ENCODE measurements around the gene PARVA. TPM values are rescaled to one million over a fixed set of nuclear protein-coding genes. Genes with fewer than 3 reads are reported as not detected.
A peak's percentile ranks its signal among the peaks of the same experiment; 100 is the strongest.

PARVA gene
- total RNA-seq, 1 donor from 2014 or later = 45.9 TPM

GRCh38 chr11:12540075-12540680 is 162.8 kb downstream of the PARVA start:
- DNase-seq (ENCODE audit: low read depth) = no peak
- H3K4me3 ChIP-seq (ENCODE audit: low read depth, low read length) = no peak overlapping the region
- H3K27me3 ChIP-seq (ENCODE audit: control insufficient read depth, insufficient read depth, low read length) = no peaks in the 10 kb centered on the region
- H3K36me3 ChIP-seq (ENCODE audit: control insufficient read depth, insufficient read depth, low read length) = no peaks in the 10 kb centered on the region
- no peak for TF ChIP-seq CTCF (IDR thresholded peaks at IDR 0.05; ENCODE audit: insufficient read depth, low read length, poor library complexity, severe bottlenecking)

DNA sequence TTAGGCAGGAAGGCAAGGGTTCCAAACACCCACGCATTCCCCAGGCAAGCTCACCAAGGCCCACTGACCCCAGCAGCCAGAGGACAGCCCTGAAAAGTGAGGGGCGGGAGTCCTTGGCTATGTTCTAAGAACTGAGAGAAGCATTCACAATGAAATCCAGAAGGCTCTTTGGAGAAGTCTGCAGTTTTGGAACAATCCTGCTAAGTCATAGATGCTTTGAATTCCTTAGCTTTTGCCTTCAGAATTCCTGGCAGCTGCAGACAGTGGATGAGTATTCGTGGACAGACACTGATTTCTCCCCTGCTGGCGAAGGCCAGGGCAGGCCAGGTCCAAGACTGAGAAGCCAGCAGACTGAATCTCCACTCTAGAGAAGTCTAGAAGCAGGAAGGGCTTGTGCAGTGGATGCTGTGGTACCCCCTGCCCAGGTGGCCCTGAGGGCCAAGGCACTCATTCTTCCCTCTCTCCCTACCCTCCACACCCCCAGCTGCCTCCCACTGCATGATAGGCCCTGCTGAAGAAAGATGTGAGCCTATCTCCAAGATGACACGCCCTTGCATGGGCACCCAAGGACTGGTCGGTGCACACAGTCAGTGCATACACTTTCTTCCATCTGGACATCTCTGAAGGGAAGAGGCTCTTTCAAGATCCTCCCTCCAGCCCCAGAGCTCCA is 163.7 kb downstream of the PARVA start:
- peak; percentile 38 for DNase-seq (ENCODE audit: low read depth)
- no peaks in the 10 kb centered on the region for H3K36me3 ChIP-seq (ENCODE audit: control insufficient read depth, insufficient read depth, low read length)
- no peak for TF ChIP-seq CTCF (IDR thresholded peaks at IDR 0.05; ENCODE audit: insufficient read depth, low read length, poor library complexity, severe bottlenecking)
- no peak overlapping the region for H3K4me3 ChIP-seq (ENCODE audit: low read depth, low read length)
- H3K27me3 ChIP-seq (ENCODE audit: control insufficient read depth, insufficient read depth, low read length) = no peaks in the 10 kb centered on the region

GRCh38 chr11:12541583-12542151 is 164.3 kb downstream of the PARVA start:
- no peak overlapping the region for H3K4me3 ChIP-seq (ENCODE audit: low read depth, low read length)
- no peak for TF ChIP-seq CTCF (IDR thresholded peaks at IDR 0.05; ENCODE audit: insufficient read depth, low read length, poor library complexity, severe bottlenecking)
- no peaks in the 10 kb centered on the region for H3K27me3 ChIP-seq (ENCODE audit: control insufficient read depth, insufficient read depth, low read length)
- DNase-seq (ENCODE audit: low read depth) = no peak
- H3K36me3 ChIP-seq (ENCODE audit: control insufficient read depth, insufficient read depth, low read length) = no peaks in the 10 kb centered on the region

DNA sequence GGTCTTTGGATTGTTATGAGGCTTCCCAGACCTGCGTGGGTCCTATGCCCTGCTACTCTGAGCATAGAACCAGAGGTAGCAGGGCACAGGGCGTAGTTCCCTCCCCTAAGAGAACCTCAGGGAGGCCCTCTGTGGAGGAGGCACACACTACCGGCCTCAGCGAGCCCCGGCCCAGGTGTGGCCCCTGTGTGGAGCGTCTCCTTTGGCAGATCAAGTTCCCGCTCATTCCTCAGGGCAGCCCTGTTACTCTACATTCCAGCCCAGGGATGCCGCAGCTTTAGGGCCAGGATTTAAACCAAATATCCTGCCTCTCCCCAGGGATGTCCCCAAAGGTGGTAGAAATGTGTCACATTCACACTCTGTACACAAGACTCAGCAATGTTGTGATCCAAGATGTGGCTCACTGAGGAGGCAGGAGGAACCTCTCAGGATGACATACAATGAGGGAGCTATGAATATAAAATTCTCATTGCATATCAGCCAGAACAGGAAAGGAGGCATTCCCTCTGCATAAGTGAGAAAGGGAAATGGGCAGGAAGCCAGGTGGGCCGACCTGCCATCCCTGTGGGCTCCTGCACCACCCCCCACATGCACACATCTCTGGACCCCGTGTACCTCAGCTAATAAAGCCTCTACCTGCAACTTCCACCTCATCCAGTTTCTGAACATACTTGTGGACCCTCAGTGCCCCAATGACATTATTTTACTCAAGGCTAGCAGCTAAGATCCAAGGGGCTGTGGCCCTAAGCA is 165.0 kb downstream of the PARVA start:
- DNase-seq (ENCODE audit: low read depth) = no peak
- Histone ChIP-seq H3K4me3 (ENCODE audit: low read depth, low read length) (no peak overlapping the region), H3K27me3 (ENCODE audit: control insufficient read depth, insufficient read depth, low read length) (no peaks in the 10 kb centered on the region), H3K36me3 (ENCODE audit: control insufficient read depth, insufficient read depth, low read length) (no peaks in the 10 kb centered on the region)
- no peak for TF ChIP-seq CTCF (IDR thresholded peaks at IDR 0.05; ENCODE audit: insufficient read depth, low read length, poor library complexity, severe bottlenecking)

DNA sequence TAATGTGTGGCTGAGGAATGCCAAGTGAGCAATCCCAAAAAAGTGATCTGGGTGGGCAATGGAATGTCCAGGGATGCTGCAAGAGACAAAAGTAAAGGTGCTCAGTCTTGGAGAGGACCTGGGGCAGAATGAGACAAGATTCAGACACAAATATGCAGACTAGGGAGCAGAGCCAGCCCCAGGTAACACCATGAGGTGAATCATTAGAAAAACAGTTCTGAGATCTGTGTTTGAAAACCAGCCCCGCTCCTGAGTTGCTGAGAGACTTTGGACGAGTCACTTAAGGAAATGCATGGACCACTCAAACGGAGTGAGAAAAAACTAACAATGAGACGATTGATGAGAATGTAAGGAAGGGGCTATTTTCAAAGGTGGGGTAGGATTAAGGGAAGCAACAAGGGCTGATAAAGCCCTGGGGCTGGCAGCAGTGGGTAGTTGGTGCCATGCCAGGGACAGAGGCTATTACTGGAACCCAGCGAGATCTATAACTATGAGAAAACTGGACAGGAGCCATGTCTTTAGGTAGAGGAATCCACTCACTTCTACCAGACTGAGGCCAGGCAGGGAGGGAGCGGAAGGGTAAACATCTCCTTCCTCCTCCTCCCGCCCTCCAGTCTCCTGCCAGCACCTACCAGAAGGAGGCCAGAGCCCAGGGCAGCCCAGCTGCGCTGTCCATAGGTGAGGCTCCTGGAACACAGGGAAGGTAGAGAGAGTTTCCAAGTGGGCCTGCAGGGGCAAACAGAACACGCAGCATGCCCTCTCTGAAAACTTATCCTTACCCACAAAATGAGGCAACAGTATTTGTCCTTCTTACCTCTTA is 166.4 kb downstream of the PARVA start:
- no peak for DNase-seq (ENCODE audit: low read depth)
- no peaks in the 10 kb centered on the region for H3K27me3 ChIP-seq (ENCODE audit: control insufficient read depth, insufficient read depth, low read length)
- no peaks in the 10 kb centered on the region for H3K36me3 ChIP-seq (ENCODE audit: control insufficient read depth, insufficient read depth, low read length)
- H3K4me3 ChIP-seq (ENCODE audit: low read depth, low read length) = no peak overlapping the region
- no peak for TF ChIP-seq CTCF (IDR thresholded peaks at IDR 0.05; ENCODE audit: insufficient read depth, low read length, poor library complexity, severe bottlenecking)
